Smooth muscle cell (in vitro differentiated cells): ENCODE results near the gene AFDN. TPM values are rescaled to one million over a fixed set of nuclear protein-coding genes. Genes with fewer than 3 reads are reported as not detected.

ENCODE experiments used
- DNase-seq: peaks from one replicate; lab custom pipeline; 2025; ENCODE audit not compliant: unreplicated experiment; lab: John Stamatoyannopoulos, UW
- H2AFZ ChIP-seq: fragments of 200-600 bp; sonication (generic); 2 replicates; pipeline ENCODE4 v1.6.0; 2016; ENCODE audit warnings: antibody characterized with exemption, low read depth, mild to moderate bottlenecking
- H3F3A ChIP-seq: fragments of 200-600 bp; sonication (generic); 2 replicates; pipeline ENCODE4 v1.6.0; 2017; ENCODE audit warnings: antibody characterized with exemption, low read depth
- H3K27ac ChIP-seq: fragments of 200-600 bp; sonication (generic); 2 replicates; pipeline ENCODE4 v1.5.1; 2016; ENCODE audit warnings: low read depth, mild to moderate bottlenecking
- H3K27me3 ChIP-seq: fragments of 200-600 bp; sonication (generic); 2 replicates; pipeline ENCODE4 v1.6.1; 2016; ENCODE audit warnings: low read depth, mild to moderate bottlenecking
- H3K36me3 ChIP-seq: fragments of 200-600 bp; sonication (generic); 2 replicates; pipeline ENCODE4 v1.5.1; 2016; ENCODE audit warnings: low read depth
- H3K4me1 ChIP-seq: fragments of 200-600 bp; sonication (generic); 2 replicates; pipeline ENCODE4 v1.5.1; 2016; ENCODE audit warnings: low read depth
- H3K4me2 ChIP-seq: fragments of 200-600 bp; sonication (generic); 2 replicates; pipeline ENCODE4 v1.6.0; 2016; ENCODE audit warnings: mild to moderate bottlenecking
- H3K4me3 ChIP-seq: fragments of 200-600 bp; sonication (generic); 2 replicates; pipeline ENCODE4 v1.5.1; 2016; ENCODE audit warnings: mild to moderate bottlenecking
- H3K79me2 ChIP-seq: fragments of 200-600 bp; sonication (generic); 2 replicates; pipeline ENCODE4 v1.6.0; 2016; ENCODE audit warnings: low read depth, mild to moderate bottlenecking
- H3K9ac ChIP-seq: fragments of 200-600 bp; sonication (generic); 2 replicates; pipeline ENCODE4 v1.6.0; 2016; ENCODE audit warnings: low read depth
- H3K9me3 ChIP-seq: fragments of 200-600 bp; sonication (generic); replicated peaks from 2 replicates; pipeline ENCODE4 v1.5.1; 2016; ENCODE audit warnings: low read depth
- H4K20me1 ChIP-seq: fragments of 200-600 bp; sonication (generic); 2 replicates; pipeline ENCODE4 v1.6.0; 2016; ENCODE audit warnings: low read depth
- CTCF ChIP-seq: fragments of 200-600 bp; sonication (generic); IDR thresholded peaks from 2 replicates; pipeline ENCODE4 v1.5.1; 2017; ENCODE audit warnings: borderline replicate concordance, mild to moderate bottlenecking, antibody characterized with exemption; ENCODE audit not compliant: insufficient read depth, poor library complexity, severe bottlenecking
- WGBS: methylation state at CpG from one replicate; pipeline ENCODE4 v1.1.7; 2016; ENCODE audit warnings: low lambda C conversion rate; 5-methylcytosine and 5-hydroxymethylcytosine counted together
- polyA plus RNA-seq: library from polyadenylated mRNA; unstranded; fragments of >200 nt; fragmentation: Nextera tagmentation; extraction: Ambion mirVana; gene quantifications from 2 replicates; pipeline ENCODE4 v1.2.1, GENCODE V29; 2016
- total RNA-seq: library from RNA; depleted of rRNA; stranded (reverse); fragments of >200 nt; gene quantifications from 2 replicates; pipeline ENCODE4 v1.2.3, GENCODE V29; 2014

The AFDN gene
- total and polyA plus RNA-seq, 2 experiments from 2014 or later: 52.3 to 98.8 TPM

- Histone ChIP-seq H4K20me1 (peaks cover 14% of the 10 kb centered on the region), H3K36me3 (peaks cover 3% of the 10 kb centered on the region), H3K27ac (no peak overlapping the region), H3K79me2 (peaks cover 26% of the 10 kb centered on the region), H3K9me3 (no peaks in the 10 kb centered on the region), H2AFZ (no peak overlapping the region), H3K27me3 (no peaks in the 10 kb centered on the region), H3K4me2 (no peak overlapping the region), H3F3A (peaks cover 4% of the 10 kb centered on the region), H3K4me3 (no peak overlapping the region), H3K4me1 (no peaks in the 10 kb centered on the region), H3K9ac (no peak overlapping the region)
- DNase-seq: no peak
- TF ChIP-seq CTCF: no peak
- WGBS: 96% methylated on average over 5 of the region's 5 CpGs
These were observed 136.0 kb downstream of the AFDN start for GRCh38 chr6:167962711-167963110.

GRCh38 chr6:167963589-167964057, 136.9 kb downstream of the AFDN start:
- DNase-seq: no peak
- Histone ChIP-seq H3K9me3 (no peaks in the 10 kb centered on the region), H3K4me2 (no peak overlapping the region), H3K27me3 (no peaks in the 10 kb centered on the region), H3F3A (peaks cover 4% of the 10 kb centered on the region), H3K4me1 (no peaks in the 10 kb centered on the region), H3K79me2 (peaks cover 17% of the 10 kb centered on the region), H3K27ac (peak overlapping the region; percentile 16), H4K20me1 (peaks cover 14% of the 10 kb centered on the region), H2AFZ (no peak overlapping the region), H3K36me3 (peaks cover 3% of the 10 kb centered on the region), H3K4me3 (no peak overlapping the region), H3K9ac (no peak overlapping the region)
- WGBS: 98% methylated on average over 8 of the region's 8 CpGs
- TF ChIP-seq CTCF: no peak

GRCh38 chr6:167965592-167966539, 139.2 kb downstream of the AFDN start:
- DNase-seq: no peak
- no peak overlapping the region for H3K27ac ChIP-seq
- H4K20me1 ChIP-seq: peaks cover 4% of the 10 kb centered on the region
- WGBS: 97% methylated on average over 16 of the region's 39 CpGs
- no peaks in the 10 kb centered on the region for H3K27me3 ChIP-seq
- no peaks in the 10 kb centered on the region for H3K4me1 ChIP-seq
- peaks cover 1% of the 10 kb centered on the region for H3K79me2 ChIP-seq
- no peak for TF ChIP-seq CTCF
- no peak overlapping the region for H2AFZ ChIP-seq
- H3K4me2 ChIP-seq: no peak overlapping the region
- peaks cover 4% of the 10 kb centered on the region for H3F3A ChIP-seq
- no peak overlapping the region for H3K9ac ChIP-seq
- peaks cover 12% of the 10 kb centered on the region for H3K36me3 ChIP-seq
- H3K9me3 ChIP-seq: no peaks in the 10 kb centered on the region
- H3K4me3 ChIP-seq: no peak overlapping the region

GRCh38 chr6:167966540-167966905, 139.8 kb downstream of the AFDN start:
- no peaks in the 10 kb centered on the region for H3K27me3 ChIP-seq
- peaks cover 4% of the 10 kb centered on the region for H4K20me1 ChIP-seq
- WGBS: 97% methylated on average over 8 of the region's 8 CpGs
- no peak for TF ChIP-seq CTCF
- peaks cover 12% of the 10 kb centered on the region for H3K36me3 ChIP-seq
- no peak overlapping the region for H3K9ac ChIP-seq
- no peak overlapping the region for H3K27ac ChIP-seq
- no peak for DNase-seq
- peaks cover 4% of the 10 kb centered on the region for H3F3A ChIP-seq
- H3K9me3 ChIP-seq: no peaks in the 10 kb centered on the region
- H3K4me2 ChIP-seq: no peak overlapping the region
- H2AFZ ChIP-seq: no peak overlapping the region
- H3K4me3 ChIP-seq: no peak overlapping the region
- no peaks in the 10 kb centered on the region for H3K4me1 ChIP-seq
- no peaks in the 10 kb centered on the region for H3K79me2 ChIP-seq
